ENCODE results near the gene SLC7A8. TPM values are rescaled to one million over a fixed set of nuclear protein-coding genes. Genes with fewer than 3 reads are reported as not detected.

SLC7A8 gene
- polyA plus RNA-seq, 10 donors: 3.5 to 15.3 (median 4.0) TPM

DNA sequence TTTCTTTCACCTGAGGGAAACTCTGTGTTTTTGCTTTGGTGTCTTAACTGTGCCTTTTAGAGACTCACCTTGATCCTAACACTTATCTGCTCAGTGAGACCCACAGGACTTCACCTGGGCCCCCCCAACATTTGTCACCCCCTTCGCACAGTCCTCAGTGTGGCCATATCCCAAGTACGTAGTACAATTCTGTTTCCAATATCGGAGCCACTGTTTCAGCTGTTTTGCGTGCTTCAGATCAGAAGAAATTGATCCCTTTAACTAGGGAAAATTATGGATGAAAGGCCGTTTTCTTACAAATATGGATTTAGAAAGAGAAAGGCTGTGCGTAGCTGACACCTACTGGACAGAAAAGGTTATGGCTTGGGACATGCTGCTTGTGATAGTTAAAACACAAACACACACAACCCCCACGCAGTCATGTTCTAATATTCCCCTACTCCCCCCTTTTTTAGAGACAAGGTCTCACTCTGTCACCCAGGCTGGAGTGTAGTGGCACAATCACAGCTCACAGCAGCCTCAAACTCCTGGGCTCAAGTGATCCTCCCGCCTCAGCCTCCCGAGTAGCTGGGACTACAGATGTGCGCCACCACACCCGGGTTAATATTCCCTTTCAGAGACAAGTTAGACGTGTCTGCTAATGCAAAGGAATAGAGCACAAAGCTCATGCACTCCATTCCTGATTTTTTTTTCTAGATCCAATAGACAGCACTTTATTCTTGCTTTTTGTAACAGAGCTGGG, 3.6 kb upstream of the SLC7A8 start:
- DNase-seq: peak; percentile 52 to 81 (median 62)

DNA sequence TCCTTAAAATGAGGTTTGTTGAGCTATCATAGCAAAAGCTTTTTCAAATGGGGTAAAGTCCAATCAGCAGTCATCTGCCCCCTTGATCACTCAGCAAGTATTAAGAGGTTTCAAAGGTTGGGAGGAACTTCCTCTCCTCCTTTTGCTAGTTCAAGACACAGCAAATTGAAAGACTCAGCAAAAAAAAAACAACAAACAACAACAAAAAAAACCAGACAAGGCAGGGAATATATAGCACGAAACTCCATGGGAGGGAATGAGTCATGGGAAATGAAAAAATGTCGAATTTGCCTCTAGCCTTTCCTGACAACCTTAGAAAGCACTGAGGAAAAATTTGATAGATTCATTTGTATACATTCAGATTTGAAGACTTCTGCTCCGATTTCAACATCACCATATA, 1.6 kb upstream of the SLC7A8 start:
- DNase-seq: no peak

DNA sequence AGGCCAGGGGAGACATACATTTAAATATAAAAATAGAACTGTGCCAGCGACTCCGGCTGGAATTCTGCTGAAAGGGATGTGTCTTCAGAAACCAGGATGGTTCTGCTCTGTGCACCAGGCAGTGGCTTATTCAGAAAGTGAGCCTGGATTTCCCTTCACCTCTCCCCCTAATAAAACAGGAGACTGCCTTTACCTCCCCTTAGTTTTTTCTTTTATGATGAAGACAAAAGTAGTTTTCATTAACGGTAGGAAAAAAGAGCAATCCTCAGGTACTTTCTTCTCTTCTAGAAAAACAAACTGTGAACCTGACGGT, 346 bp downstream of the SLC7A8 start:
- no peak for DNase-seq

DNA sequence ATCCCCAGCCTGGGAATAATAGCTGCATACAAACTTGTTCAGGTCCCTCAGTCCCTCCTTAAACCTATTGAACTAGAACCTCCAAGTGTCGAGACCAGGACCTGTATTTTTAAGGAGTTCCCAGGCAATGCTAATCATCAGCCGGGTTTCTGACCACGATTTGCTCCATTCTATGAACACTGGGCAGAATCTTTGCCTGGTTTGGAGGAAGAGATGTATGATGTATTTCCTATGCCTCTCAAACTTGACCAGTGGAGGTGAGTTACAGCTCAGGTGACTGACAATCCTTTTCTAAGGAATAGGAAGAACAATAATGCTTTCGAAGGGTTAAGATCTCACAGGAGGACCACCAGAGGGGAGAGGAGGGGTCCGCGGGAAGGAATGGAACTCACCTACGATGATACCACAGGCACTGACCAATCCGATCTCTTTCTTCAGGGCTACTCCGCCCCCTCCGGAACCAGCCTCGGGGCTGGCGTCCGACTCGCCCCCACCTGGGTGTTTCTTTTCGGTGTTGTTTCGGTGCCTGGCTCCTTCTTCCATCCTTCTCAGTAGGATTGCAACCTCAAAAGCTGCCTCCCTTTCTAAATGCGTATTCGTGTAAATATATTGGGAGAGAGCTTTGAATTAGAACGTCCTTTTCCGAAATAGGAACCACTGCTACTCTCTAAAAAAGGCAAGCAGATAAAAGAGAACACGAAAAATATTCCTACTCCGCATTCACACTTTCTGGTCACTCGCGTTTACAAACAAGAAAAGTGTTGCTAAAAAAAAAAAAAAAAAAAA, 895 bp downstream of the SLC7A8 start:
- peak in 1 of 3 donors; percentile 37 for DNase-seq

DNA sequence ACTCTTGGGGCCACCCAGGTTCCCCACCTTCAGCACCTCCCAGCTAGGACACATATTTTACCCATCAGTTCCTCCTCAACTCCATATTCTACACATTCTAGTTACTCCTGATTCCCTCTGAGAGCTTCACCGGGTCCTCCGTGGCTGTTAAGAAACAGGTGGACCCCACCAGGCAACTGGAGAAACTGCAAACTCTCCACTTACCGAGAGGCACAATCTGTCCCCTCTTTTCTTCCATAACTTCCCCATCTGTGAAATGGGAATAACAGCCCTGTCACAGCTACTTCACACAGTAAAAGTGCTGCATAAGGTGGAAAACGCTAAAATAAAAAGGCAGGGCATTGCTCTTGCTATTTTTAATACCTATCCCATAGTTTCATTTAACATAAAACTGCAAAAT, 1.5 kb downstream of the SLC7A8 start:
- DNase-seq: no peak

DNA sequence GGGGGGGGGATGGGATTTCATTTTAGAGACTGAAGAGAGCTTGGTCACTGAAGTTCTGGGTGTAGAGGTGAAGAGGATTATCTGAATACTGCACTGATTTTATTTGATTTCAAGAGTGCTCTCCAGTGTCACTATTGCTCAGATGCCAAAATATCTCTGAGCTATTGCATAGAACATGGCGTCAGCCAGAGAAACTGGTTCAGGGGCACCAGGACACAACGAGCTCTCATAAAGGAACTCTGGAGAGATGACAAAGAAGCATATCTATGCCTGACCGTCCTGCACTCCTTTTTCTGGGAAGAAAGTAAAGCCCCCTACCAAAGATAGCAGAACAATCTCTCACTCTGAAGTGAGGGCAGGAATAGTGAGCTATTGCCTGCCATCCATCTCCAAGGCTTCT, 2.0 kb downstream of the SLC7A8 start:
- no peak for DNase-seq

DNA sequence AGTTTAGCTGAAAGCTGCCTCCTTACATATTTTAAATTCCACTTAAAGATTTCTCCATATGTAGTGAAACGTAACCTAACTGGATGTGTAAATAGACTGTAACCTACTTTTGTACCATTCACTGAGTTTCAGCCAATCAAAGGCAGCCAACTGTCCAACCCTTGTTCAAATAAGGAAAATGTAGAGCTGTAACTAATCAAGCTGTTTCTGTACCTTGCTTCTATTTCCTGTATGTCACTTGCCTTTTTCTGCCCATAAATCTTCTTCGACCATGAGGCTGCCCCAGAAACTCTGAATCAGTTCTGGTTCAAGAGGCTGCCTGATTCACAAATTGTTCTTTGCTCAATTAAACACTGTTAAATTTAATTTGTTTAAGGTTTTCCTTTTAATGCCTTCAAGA, 6.3 kb downstream of the SLC7A8 start:
- DNase-seq: no peak

DNA sequence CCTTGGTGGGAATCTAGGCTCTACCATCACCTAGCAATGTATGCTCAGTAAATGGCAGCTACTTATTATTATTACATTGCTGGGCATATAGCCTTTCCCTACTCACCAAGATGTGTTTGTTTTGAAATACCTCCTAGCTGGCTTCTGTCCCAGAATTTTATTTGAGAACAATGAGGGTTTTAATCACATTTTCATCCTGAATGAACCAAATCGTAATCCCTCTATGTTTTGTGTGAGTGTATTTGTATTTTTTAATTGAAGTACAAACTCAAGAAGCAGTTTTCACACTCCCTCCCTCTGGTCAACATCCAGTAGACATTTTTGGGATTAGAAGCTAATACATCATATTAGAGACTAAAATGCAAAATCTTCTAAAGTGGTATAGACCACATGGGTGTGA, 7.6 kb downstream of the SLC7A8 start:
- no peak for DNase-seq

DNA sequence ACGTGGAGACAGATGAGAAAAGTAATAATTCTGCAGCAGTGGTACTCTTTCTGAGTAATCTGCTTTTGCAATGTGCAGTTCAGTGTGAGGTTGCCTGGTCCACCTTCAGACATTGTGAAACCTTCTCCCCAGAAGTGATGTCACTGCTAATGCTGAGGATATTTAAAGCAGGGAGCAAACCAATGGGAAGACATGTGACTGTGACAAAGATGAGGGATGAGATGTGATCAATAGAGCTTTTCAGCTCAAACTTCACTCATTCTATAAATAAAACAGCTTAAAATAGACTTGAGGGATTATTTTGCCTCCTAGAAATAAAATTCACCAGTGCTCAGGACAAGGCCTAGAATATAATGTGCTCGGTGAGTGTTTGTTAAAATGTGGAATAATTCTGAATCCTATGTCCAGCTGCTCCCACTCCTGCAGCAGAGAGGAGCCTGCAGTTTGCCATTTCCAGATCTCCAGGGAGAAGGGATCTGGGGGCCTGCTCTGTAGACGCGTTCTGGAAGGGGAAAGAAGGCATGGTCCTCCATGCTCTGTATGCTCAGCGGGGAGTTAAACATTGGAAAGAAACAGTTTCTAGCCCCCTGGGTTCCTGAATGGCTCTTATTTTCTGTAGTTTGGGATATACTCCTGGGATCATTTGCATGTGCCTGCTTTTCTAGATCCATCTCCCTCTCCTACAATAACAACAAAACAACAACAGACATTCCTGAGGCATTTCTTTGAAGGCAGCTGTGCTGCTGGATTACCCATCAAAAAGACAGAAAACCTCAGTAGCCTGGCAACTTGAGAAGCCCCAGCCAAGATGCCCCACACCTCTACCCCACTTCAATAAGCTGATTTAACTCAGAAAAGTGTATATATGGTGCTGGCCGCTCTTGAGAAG, 8.9 kb downstream of the SLC7A8 start:
- no peak for DNase-seq

DNA sequence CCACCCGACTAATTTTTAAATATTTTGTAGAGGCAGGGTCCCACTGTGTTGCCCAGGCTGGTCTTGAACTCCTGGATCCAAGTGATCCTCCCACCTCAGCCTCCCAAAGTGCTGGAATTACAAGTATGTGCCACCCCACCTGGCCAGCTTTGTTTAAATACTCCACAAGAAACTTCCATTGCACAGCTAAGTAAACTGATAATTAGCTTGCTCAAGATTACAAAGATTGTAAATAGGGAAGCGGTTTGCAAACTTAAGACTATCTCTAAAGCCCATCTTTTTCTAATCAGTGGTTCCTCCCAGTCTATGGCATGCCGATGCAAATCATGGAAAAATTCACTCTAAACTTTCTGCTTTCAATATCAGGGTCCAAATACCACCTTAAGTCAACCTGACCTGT, 9.7 kb downstream of the SLC7A8 start:
- DNase-seq: no peak

DNA sequence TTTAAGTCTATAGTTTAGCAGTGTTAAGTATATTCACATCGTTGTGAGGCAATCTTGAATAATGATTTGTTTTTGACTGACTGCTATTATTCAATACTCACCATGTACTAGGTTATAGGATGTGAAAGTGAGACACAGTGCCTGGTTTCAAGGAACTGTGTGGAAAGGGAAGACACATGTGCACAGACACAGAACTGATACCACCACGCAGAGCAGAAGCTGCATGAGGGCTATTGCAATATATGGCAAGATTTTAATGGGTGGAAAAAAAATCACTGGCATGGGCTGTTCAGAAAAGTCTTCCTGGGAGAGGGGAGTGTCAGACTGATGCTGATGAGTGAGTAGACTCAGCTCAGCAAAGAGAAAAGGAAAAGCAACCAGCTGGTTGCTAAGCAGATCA, 10.4 kb downstream of the SLC7A8 start:
- DNase-seq: no peak

DNA sequence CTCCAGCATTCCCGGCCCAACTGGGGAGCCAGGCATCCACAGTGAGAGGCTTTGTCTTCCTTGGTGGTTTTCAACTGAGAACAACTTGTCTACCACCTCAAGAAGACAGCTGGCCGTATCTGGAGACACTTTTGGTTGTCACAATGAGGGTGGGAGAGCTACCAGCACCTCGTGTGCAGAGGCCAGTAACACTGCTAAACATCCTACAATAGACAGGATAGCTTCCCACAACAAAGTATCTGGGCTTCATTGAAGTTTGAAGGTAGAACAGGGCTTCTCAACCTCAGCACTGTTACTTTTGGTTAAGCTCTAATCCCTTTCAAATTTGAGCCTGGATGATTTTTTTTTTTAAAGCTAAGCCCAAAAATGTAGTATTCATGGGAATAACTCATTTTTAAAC, 10.9 kb downstream of the SLC7A8 start:
- no peak for DNase-seq

DNA sequence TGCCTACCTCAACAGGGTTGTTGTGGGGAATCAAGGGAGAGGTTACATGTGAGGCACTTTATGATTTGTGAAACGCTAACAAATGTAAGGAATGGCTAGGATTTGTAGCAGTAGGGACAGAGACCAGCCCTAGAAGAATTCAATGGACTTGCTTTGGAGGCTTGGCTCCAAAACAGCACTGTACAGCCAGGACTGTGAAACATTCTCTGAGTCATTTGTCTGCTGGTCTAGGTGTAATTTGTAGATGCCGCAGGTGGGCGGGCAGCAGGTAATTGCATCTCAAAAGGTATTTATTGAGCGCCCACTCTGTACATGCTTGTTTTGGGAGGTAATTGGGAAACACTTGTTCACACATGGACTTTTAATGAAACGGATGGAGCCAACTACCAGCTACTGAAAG, 11.4 kb downstream of the SLC7A8 start:
- no peak for DNase-seq

DNA sequence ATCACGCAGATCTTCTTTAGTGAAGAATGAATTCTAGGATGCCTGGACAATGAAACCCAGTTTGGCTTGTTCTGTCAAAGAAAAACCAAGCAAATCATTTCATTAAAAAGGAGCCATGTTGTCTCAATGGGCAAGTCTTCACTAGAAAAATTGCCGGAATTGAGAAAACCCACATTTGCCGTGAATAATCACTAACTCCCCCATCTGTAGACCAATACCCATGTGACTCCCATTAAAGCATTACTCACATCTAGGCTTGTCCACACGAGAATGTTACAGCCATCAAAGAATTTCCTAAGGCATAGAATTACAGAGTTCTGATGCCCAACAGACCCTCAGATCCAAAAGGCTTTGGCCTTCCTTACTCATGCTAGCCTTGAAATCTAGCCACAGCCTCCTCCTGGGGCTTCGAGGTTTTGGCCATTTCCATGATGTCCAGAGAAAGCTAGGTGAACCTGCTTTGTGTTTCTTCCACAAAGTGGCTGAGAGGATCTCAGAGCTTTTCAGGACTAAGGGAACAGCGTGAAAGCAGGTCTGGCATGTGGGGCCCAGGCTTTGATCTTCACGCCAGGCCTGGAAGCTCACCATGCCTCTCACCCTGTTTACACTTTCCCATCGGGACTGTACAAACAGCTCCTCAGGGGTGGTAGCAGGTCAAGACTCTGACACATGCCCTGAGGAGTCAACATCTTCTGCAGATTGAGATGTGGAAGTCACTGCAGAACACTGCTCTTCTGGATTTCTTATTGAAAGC, 12.1 kb downstream of the SLC7A8 start:
- DNase-seq: no peak

DNA sequence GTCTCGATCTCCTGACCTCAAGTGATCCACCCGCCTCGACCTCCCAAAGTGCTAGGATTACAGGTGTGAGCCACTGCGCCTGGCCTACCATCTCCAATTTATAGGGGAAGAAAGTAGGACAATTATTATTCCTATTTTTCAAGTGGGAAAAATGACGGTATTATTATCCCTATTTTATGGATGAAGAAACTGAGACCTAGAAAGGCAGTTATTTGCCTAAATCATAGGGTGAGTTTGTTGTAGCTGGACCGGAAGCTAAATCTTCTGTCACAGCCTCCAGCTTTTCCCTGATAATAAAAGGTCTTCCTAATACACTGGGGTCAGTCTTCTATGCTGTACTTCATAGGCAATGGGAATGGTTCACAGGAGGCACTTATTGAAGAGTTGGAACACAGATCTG, 13.8 kb downstream of the SLC7A8 start:
- DNase-seq: no peak

DNA sequence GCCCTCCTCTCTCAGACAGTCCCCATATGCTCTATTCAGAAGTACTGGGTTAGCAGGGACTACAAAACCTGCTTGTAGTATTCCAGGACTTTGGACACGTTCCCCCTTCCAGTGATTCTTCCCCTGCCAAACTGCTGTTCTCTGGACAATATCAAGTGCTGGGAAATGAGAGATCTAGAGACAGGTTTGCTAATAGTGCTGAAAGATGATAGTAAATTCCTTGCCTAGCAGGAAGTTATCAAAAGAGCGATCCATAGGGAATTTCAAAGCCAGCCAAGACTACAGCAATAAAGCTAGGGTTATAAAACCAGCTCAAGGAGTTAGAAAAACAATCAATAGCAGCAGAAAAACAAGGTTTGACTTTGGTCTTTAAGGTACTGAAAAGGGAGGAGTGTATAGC, 15.2 kb downstream of the SLC7A8 start:
- DNase-seq: peak in 1 of 3 donors; percentile 55

DNA sequence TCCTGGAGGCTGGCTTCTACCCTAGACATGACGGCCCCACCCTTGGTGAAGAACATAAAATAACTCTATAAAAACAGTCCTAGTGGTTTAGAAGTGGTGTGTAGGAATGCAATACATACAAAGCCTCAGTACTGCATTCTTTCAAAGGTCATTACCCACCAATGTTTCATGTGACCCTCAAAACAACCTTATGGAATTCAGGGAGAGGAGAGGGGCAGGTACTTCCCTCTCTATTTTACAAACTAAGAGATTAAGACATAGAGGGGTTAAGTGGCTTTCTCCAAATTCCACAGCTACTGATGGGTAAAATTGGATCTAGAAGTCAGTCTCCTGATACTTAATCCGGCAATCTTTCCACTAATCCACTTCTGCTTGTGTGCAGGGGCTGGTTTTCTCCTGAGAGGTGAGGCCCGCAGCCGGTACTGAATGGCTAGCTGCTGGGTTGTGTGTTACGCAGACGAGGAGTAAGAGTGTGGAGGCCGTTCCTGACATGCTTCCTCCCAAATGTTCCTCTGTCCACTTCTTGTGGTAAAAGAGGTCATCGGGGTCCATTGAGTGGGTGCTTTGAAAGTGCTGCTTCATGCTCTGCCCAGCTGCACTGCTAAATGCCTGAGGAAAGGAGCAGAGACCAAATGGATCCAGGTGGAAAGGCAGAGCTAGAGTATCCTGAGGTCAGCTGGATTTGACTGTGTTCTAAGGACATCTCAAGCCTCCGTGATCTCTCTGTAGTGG, 16.2 kb downstream of the SLC7A8 start:
- no peak for DNase-seq

DNA sequence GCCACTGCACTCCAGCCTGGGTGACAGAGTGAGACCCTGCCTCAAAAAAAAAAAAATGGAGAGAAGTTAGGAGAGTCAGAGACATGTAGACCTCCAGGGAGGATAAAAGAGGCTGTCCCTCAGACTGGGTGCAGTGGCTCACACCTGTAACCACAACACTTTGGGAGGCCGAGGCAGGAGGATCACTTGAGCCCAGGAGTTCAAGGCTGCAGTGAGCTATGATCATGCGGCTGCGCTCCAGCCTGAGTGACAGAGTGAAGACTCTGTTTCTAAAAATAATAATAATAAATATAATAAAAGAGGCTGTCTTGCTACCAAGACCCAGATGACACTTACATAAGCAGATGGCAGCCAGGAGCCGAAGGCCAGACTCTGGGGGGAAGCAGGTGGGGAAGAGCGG, 18.5 kb downstream of the SLC7A8 start:
- no peak for DNase-seq

DNA sequence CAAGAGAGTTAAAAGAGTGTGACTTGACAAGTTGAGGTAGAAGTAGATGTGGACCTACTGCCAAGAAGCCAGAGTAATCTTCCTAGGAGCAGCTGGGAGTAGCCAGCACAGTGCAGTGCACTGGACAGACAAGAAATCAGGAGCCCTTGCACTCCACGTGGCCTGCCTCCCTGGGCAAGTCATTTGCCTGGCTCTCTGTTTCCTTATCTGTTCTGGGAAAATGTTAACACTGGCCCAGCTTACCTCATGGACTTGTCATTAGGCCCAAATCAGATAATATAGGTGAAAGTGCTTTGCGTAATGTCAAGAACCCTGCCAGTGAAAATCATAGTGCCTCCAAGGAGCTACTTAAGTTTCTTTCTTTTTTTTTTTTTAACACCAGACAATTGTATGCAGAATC, 19.2 kb downstream of the SLC7A8 start:
- no peak for DNase-seq

DNA sequence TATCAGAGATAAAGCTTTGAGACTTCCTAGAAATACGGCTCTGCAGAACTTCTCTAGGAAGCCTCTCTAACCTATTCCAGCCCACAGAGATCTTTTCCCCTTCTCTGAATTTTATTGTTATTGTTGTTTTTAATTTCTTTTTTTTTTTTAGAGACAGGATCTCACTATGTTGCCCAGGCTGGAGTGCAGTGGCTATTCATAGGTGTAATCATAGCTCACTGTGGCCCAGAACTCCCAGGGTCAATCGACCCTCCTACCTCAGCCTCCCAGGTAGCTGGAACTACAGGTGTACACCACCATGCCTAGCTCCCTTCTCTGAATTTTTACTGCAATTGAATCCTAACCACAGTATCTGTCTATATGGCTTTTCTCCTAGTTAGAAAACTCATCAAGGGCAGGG, 19.6 kb downstream of the SLC7A8 start:
- DNase-seq: no peak

DNA sequence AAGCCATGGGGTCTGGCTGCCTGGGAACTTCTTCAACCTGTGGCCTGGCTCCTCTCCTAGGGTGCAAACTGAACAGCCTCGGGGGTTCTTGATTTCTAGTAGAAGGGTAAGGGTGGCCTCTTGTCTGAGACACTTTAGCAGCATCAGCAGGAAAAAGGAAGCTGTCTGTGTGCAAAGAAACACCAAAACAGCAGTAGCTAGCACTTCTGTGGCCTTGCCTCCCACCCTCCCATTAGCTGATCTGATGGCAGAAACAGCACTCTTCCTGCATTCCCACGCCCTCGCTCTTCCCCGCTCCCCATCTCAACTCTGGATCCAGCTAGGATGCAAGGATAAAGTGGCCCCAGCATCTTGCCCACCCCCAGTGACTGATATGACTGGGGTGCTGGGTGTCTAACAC, 20.7 kb downstream of the SLC7A8 start:
- DNase-seq: no peak
